Stimulated activated CD8-positive, alpha-beta memory T cell treated with anti-CD3 and anti-CD28 coated beads, Interleukin-4, amount 100 ng/mL, for 1 hour (primary cell): Measurements from ENCODE around the gene TRIM4.
"Not testable (repeated sequence)": the region's sequence is repeated elsewhere in the genome, so short reads cannot be mapped to it uniquely, and the experiment has no call there.

Source experiments
- DNase-seq, 2 donors: peaks; one replicate each; pipeline ENCODE4 v3.0.0-alpha.2; 2020; ENCODE audit warnings: low read depth in 2 of 2, low spot score in 1 of 2

Gene TRIM4, protein sequence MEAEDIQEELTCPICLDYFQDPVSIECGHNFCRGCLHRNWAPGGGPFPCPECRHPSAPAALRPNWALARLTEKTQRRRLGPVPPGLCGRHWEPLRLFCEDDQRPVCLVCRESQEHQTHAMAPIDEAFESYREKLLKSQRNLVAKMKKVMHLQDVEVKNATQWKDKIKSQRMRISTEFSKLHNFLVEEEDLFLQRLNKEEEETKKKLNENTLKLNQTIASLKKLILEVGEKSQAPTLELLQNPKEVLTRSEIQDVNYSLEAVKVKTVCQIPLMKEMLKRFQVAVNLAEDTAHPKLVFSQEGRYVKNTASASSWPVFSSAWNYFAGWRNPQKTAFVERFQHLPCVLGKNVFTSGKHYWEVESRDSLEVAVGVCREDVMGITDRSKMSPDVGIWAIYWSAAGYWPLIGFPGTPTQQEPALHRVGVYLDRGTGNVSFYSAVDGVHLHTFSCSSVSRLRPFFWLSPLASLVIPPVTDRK

DNA sequence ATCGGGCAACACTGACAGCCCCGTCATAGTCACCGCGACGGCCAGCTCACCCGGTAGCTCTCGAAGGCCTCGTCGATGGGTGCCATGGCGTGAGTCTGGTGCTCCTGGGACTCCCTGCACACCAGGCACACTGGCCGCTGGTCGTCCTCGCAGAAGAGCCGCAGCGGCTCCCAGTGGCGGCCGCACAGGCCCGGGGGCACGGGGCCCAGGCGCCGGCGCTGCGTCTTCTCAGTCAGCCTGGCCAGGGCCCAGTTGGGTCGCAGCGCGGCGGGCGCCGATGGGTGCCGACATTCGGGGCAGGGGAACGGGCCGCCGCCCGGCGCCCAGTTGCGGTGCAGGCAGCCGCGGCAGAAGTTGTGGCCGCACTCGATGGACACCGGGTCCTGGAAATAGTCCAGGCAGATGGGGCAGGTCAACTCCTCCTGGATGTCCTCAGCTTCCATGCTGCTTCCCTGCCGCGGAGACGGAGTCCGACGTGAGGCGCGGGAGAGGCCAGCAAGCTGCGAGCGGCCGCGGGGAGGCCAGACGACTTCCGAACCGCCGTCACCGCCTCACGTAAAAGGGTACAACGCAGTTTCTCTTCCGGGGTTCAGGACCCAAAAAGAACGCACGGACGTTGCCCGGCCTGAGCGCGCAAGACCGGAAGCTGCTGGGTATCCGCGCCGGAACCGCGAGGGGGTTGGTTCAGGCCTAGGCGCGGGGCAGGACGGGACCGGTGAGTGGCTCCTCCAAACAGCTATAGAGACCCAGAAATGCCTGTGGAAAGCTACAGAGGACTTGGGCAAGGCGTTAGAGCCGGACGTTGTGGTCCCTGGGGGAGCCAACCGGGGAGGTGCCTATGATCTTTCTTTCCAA is at the start of gene TRIM4:
TRIM4 (minus strand) TSS at position 572 of the 855 bp plus-strand sequence; CDS start at position 443, 129 bp downstream.
- peak; percentile 72 to 82 for DNase-seq

DNA sequence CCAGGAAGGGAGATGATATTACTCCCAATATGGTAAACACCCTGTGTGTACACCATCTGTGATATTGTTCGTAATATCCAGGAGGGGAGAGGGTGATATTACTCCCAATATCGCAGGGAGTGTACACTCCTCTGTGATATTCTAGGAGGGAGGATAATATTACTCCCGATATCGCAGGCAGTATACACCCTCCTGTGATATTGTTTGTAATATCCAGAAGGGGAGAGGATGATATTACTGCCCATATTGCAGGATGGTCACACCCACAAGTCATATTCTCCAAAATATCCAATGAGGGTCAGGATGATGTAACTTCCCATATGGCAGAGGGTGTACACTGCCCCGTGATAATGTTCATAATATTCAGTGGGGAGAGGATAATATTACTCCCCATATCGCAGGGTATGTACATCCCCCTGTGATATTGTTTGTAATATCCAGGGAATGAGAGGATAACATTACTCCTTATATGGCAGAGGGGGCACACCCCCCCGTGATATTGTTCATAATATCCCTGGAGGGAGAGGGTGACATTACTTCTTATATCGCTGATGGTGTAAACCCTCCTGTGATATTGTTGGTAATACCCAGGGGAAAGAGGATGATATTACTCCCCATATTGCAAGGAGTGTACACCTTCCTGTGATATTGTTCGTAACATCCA is 39.4 kb upstream of the TRIM4 start:
- DNase-seq: no peak

DNA sequence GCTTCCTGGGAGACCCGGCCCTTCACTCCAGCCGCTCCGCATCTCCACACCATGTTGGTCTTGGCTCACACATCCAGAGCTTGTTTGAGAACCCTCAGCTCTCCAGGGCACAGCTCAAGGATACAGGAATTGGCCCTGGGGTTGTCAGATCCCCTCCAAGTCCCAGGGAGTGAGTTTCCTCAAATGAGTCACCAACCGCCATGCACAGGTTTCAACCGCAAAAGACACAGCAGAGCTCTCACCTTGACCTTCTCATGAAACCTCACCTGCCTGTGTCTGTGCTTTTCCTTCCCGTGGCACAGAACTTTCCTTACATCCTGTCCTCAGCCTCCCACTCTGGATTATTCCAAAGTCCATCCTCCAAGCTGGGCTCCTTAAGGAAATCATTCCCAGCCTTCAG is 35.9 kb upstream of the TRIM4 start:
- DNase-seq: no peak

- not testable (repeated sequence) for DNase-seq
Measured at GRCh38 chr7:99954643-99955042, 35.3 kb upstream of the TRIM4 start.

DNA sequence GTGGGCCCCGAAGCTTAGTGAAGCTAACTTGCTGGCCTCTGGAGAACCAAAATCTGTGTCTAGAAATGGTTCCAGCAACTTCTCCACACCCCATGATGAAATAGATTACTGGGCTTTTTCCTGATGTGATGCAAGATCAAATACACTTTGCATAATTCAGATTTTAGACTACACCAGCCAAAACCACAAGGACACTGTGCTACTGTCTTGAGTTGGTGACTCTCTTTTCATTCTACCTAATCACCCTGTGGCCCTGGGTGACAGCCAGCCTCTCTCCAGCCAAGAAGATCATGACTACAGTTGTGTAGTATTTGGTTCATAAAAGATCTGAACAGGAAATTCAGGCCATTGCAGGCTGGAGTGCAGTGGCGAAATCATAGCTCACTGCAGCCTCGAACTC is 34.3 kb upstream of the TRIM4 start:
- no peak for DNase-seq

- DNase-seq: not testable (repeated sequence)
Measured at GRCh38 chr7:99952649-99953048, 33.3 kb upstream of the TRIM4 start.

DNA sequence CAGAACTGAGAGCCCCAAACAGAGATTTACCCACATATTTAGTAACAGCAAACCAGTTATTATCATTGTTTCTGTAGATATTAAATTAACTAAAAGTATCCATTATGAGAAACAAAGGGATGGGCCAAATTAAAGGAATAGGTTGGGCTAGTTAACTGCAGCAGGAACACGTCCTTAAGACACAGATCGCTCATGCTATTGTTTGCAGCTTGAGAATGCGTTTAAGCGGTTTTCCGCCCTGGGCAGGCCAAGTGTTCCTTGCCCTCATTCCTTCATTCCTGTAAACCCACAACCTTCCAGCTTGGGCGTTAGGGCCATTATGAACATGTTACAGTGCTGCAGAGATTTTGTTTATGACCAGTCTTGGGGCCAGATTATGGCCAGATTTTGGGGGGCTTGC is 31.5 kb upstream of the TRIM4 start:
- DNase-seq: not testable (repeated sequence)

- DNase-seq: no peak
Measured at GRCh38 chr7:99949645-99950228, 30.4 kb upstream of the TRIM4 start.

DNA sequence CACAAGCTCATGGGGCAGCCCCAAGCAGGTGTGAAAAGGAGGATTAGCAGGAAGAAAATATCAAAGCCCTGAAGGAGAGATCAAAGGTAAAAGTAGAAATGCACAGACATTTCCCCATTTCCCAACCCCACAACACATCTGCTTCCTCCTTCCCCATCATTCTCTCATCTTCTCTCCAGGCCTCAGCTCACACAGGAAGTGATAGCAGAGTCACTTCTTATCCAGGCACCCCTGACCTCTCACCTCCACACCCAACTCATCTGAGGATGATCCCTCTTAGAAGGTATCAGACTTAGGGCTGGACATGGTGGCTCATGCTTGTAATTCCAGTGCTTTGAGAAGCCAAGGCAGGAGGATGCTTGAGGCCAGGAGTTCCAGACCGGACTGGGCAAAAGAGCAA is 28.3 kb upstream of the TRIM4 start:
- DNase-seq: no peak

GRCh38 chr7:99944497-99945070 is 25.3 kb upstream of the TRIM4 start:
- DNase-seq: no peak

GRCh38 chr7:99943641-99944496 is 24.5 kb upstream of the TRIM4 start:
- DNase-seq: no peak

DNA sequence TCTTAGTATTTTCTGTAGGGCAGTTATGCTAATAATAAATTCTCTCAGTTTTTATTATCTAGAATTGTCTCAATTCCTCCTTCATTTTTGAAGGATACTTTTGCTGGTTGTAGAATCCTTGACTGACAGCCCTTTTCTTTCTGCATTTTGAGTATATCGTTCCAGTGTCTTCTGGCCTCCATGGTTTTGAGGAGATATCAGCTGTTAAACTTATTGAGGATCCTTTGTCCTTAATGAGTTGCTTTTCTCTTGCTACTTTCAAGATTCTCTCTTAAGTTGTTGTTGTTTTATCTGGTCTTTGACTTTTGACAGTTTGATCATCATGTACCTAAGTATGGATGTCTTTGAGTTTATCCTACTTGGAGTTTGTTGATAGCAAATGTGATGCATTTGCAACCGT is 19.0 kb upstream of the TRIM4 start:
- DNase-seq: no peak

DNA sequence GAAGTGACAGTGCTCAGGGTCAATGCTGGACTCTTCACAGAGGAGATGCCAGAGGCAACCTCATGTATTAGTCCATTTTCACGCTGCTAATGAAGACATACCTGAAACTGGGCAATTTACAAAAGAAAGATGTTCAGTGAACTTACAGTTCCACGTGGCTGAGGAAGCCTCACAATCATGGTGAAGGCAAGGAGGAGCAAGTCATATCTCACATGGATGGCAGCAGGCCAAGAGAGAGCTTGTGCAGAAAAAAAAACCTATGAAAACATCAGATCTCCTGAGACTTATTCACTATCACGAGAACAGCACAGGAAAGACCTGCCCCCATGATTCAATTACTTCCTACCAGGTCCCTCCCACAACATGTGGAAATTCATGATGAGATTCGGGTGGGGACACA is 15.7 kb upstream of the TRIM4 start:
- DNase-seq: not testable (repeated sequence)

DNA sequence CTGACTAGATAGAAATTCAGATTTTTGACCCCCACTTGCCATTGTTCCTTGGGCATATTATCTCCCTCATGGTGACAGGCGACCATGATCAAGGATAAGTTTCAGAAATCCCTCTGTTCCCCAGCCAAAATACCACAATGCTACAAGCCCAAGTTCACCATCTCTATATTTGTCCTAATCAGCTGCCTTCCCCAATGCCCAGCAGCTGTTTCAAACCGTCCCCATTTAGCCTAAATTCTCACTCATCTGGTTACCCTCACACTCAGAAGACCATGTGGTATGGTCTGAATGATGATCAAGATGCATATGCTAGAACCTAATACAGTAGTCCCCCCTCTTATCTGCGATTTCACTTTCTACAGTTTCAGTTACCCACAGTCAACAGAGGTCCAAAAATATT is 11.0 kb upstream of the TRIM4 start:
- DNase-seq: no peak

DNA sequence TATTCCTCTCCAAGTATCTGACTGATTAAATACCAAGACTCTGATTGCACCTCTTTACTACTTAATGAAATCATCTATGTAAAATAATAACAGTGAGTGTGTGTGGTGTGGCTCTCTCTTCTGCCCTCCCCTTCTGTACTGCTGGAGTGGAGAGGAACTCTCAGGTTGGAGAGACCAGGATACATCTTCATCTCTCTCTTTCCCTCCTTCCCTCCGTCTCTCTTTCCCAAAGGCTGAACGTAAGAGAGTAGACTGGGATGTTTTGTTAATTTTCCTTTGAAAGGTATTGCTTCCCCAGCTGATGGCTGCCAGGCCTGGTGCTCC is 10.4 kb upstream of the TRIM4 start:
- no peak for DNase-seq

GRCh38 chr7:99928994-99929729 is 9.8 kb upstream of the TRIM4 start, which contains the start of gene GJC3:
Gene GJC3, minus strand, starts transcription at chr7:99929620. Its CDS starts 0 bp downstream, at chr7:99929620.
- no peak for DNase-seq

DNA sequence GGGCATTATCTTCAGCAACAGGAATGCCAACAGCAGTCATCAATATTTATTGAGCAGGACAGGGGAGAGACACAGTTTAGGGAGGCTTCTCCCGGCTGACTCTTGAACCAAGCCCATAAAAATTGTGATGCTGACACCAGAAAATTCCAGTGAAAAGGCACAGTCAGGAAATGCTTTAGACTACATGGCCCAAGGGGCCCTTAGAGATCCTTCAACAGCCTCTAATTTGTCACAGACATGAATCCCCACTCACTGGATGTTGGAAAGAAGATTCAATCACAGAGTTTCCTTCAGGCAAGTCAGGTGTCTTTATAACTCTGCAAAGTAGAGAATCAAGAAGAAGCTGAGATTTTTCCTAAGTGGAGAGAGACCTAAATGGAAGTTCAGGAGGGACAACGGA is 8.9 kb upstream of the TRIM4 start:
- no peak for DNase-seq

- no peak for DNase-seq
Measured at GRCh38 chr7:99927536-99927935, 8.2 kb upstream of the TRIM4 start.

GRCh38 chr7:99926321-99926720 is 7.0 kb upstream of the TRIM4 start:
- no peak for DNase-seq
